Measurements from ENCODE around the gene FLT3LG. TPM values are rescaled to one million over a fixed set of nuclear protein-coding genes. Genes with fewer than 3 reads are reported as not detected.

The FLT3LG gene
- total and polyA plus RNA-seq, 9 of the 15 experiments (the other 6 are each of a cell fraction or from before 2014, with no cell fraction given): 0.31 to 6.4 (median 1.1) TPM

DNA sequence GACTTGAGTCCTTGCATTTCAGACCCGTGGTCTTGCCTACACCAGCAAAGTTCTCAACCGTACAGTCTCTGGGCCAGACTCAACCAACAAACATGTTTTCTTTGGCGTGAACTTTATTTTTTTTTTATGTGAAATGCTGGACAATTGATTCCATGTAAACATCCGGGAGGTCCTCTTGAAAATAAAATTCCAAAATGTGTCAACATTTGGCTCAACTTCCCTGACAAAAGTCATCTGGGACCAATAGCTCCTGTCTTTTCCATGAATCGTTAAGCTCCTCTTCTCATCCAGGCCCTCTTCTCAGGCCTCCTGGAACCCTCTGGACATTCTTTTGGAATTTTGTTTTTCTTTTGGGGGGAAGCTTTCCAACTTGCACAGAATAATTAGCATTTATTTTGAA lies 18.2 kb upstream of the FLT3LG start:
- peaks cover 39% of the 10 kb centered on the region for H3K79me2 ChIP-seq (ENCODE audit: control insufficient read depth, insufficient read depth, low read length)
- POLR2A ChIA-PET: interaction anchor here (0.6 to 1.5 kb wide), 3 partner anchors 21 to 395 kb away, joined by 3 to 4 read pairs (median 3); no protein-coding TSS in a partner anchor
- CTCF ChIA-PET (ENCODE audit: low intra/inter-chr PET ratio): no interaction called here

More for the DNA sequence above, 18.2 kb upstream of the FLT3LG start:
- DNase-seq (ENCODE audit: extremely low read depth in 1 of 4, low spot score in 3 of 4) (no peak), ATAC-seq (no peak), FAIRE-seq (no peak)
- H3K4me2 ChIP-seq (ENCODE audit: insufficient read depth, low read length): no peak overlapping the region
- no peaks in the 10 kb centered on the region for H3K9me3 ChIP-seq (replicated peaks; ENCODE audit: control insufficient read depth, insufficient read depth, low read depth, low read length)
- in situ Hi-C loops (cut with MboI) (no loop called here), intact Hi-C loops (cut with micrococcal nuclease) (no loop called here)
- BruUV-seq (replicated peaks): no TSS peak
- WGBS (ENCODE audit: insufficient coverage, low coverage, missing lambda C conversion rate): 92% methylated on average over 5 of the region's 5 CpGs
- H3K4me1 ChIP-seq (replicated peaks in 1 of 2; ENCODE audit: control insufficient read depth in 2 of 2, insufficient read depth in 2 of 2, low read length in 2 of 2): peaks cover 2 to 33% of the 10 kb centered on the region in 2 experiments; a peak in 4 of 5 replicates
- TF ChIP-seq CBX5 (IDR thresholded peaks at IDR 0.05; ENCODE audit: borderline replicate concordance, low read depth) (no peak), MIER1 (IDR thresholded peaks at IDR 0.05; ENCODE audit: low read depth) (no peak), SOX6 (IDR thresholded peaks at IDR 0.05) (no peak)
- TF ChIP-seq, protein P1, sequence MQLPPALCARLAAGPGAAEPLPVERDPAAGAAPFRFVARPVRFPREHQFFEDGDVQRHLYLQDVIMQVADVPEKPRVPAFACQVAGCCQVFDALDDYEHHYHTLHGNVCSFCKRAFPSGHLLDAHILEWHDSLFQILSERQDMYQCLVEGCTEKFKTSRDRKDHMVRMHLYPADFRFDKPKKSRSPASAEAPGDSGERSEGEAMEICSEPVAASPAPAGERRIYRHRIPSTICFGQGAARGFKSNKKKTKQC (CRISPR knock-in tag; IDR thresholded peaks at IDR 0.05): no peak
- TF ChIP-seq, protein P2, sequence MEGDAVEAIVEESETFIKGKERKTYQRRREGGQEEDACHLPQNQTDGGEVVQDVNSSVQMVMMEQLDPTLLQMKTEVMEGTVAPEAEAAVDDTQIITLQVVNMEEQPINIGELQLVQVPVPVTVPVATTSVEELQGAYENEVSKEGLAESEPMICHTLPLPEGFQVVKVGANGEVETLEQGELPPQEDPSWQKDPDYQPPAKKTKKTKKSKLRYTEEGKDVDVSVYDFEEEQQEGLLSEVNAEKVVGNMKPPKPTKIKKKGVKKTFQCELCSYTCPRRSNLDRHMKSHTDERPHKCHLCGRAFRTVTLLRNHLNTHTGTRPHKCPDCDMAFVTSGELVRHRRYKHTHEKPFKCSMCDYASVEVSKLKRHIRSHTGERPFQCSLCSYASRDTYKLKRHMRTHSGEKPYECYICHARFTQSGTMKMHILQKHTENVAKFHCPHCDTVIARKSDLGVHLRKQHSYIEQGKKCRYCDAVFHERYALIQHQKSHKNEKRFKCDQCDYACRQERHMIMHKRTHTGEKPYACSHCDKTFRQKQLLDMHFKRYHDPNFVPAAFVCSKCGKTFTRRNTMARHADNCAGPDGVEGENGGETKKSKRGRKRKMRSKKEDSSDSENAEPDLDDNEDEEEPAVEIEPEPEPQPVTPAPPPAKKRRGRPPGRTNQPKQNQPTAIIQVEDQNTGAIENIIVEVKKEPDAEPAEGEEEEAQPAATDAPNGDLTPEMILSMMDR (IDR thresholded peaks at IDR 0.05 in 2 of 3, conservative IDR thresholded peaks at IDR 0.05 in 1 of 3; ENCODE audit: insufficient read depth in 2 of 3, low read depth in 1 of 3, low read length in 3 of 3): no peak
- H2AFZ ChIP-seq (ENCODE audit: low read depth, low read length): no peak overlapping the region
- peak overlapping the region in 1 of 2 experiments; percentile 43; a peak in 1 of 4 replicates for H3K9ac ChIP-seq (ENCODE audit: insufficient read depth in 1 of 2, low read depth in 2 of 2, low read length in 2 of 2)
- H4K20me1 ChIP-seq (replicated peaks; ENCODE audit: control insufficient read depth, insufficient read depth, low read length): no peaks in the 10 kb centered on the region
- H3K4me3 ChIP-seq: no peak overlapping the region
- H3K27me3 ChIP-seq (ENCODE audit: control insufficient read depth in 2 of 2, insufficient read depth in 2 of 2, low read length in 2 of 2): no peaks in the 10 kb centered on the region
- H3K9me1 ChIP-seq (ENCODE audit: control insufficient read depth, insufficient read depth, low read length): no peaks in the 10 kb centered on the region
- H3K36me3 ChIP-seq (ENCODE audit: control insufficient read depth, insufficient read depth, low read length): peaks cover 42% of the 10 kb centered on the region; the same call in 2 of the 3 replicates
- H3K27ac ChIP-seq (ENCODE audit: extremely low read depth, low read depth, low read length): peak overlapping the region; percentile 32; the same call in 1 of the 3 replicates
